Smooth muscle cell of the brain vasculature (primary cell): Measurements from ENCODE around the gene SF3B6.
"Not testable (repeated sequence)": the region's sequence is repeated elsewhere in the genome, so short reads cannot be mapped to it uniquely, and the experiment has no call there.

Source experiments
- DNase-seq: peaks from one replicate; pipeline ENCODE4 v3.0.0-alpha.2; 2012; ENCODE audit warnings: low read depth, low spot score

Gene SF3B6

DNA sequence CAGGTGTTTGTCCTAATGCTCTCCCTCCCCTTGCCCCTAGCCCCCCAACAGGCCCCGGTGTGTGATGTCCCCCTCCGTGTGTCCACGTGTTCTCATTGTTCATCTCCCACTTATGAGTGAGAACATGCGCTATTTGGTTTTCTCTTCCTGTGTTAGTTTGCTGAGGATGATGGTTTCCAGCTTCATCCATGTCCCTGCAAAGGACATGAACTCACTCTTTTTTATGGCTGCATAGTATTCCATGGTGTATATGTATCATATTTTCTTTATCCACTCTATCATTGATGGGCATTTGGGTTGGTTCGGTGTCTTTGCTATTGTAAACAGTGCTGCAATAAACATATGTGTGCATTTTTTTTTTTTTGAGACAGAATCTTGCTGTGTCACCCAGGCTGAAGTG lies 17.1 kb upstream of the SF3B6 start:
- not testable (repeated sequence) for DNase-seq

DNA sequence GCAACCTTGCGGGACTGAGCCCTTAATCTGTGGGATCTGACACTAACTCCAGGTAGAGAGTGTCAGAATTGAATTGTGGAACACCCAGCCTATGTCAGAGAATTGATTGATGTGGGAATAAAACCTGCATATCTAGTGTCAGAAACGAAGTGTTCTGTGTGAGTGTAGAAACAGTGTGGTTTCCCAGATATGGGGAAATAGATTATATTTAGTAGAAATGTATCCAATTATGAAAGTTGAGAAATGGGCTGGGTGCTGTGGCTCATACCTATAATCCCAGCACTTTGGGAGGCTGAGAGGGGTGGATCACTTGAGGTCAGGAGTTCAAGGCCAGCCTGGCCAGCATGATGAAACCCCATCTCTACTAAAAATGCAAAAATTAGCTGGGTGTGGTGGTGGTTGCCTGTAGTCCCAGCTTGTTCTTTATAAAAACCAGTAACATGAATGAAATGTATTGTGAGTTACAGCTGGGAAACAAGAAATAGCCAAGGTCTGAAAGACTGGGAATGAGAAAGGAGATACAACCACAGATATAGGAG lies 12.8 kb upstream of the SF3B6 start:
- no peak for DNase-seq

DNA sequence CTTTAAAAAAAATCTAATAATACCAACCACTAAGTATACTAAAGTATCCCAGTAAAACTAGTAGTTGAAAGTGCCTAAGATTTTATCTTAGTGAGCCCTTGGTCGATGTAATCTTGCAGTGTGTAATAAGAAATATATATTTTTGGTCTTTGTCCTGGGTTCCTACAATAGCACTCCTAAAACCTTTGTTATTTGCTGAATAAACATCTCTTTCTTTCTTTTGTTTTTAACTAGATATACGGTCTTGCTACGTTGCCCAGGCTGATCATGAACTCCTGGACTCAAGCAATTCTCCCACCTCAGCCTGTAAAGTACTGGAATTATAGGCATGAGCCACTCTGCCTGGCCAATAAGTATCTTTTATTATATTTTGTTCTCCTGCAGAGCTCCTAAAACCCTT lies 10.9 kb upstream of the SF3B6 start:
- DNase-seq: no peak

DNA sequence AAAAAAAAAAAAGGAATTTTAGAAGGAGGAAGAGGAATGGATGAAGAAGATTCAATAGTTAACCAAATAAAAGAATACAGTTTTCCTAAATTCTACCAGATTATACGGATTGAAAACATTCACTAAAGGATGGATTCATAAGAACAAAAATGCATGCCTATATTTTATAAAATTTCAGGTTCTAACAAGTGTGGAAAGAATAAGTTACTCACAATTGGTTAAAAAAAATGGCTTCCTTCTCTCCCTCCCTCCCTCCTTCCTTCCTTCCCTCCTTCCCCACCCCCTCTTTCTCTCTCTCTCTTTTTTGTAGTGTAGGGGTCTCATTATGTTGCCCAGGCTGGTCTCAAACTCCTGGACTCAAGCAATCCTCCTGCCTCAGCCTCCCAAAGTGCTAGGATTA lies 10.1 kb upstream of the SF3B6 start:
- DNase-seq: no peak

DNA sequence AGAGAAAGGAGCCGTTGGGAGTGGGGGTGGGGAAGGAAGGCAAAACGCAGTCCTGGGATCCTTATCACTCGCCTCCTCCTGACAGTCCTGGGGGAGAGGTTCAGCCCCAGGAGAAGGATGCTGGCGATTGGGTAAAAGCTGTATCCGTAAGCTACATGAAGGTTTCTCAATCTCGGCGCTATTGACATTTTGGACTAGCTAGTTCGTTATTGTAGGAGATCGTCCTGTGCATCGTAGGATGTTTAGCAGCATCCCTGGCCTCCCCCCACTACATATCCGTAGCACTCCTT lies 9.0 kb upstream of the SF3B6 start:
- no peak for DNase-seq

DNA sequence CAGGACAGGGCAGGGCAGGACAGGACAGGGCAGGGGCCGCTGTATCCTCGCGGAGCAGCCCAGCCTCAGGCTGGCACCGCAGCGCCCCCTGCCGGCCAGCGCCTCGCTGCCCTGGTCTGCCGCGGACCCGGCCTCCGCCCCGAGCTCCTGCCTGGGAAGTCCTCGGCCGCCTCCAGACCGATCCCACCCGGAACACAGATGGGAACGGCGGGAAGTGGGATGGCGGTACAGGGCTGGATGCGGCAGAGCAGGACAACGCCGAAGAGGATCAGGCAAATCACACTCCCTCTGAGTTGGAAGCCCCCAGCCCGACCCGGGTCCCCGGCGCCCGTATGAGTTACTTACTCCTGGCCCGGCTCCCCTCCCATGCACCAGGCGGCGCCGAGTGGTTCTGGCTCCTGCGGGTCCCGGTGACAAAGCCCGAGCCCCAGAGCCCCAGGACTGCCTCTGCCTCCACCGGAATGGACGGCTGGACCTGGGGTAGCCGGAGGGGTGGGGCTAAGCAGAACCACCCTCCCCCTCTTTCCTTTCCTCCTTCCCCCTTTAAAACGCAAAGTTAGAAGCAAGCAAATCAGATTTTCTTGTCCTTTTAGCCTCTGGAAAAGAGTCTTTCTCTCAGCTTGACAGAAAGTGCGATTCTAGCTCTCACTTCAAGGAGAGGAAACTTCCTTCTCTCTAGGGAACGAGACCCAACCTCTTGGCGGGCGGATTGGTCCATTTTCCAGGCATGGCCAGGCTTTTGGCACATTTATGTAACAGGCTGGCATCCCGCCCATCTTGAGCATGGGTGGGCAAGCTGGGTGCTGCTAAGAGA lies 8.5 kb upstream of the SF3B6 start, which contains the start of gene TP53I3:
TSS of gene TP53I3 (minus strand) at position 449 of the 814 bp plus-strand sequence. CDS start 508 bp downstream, outside the sequence.
- peak; percentile 83 for DNase-seq

DNA sequence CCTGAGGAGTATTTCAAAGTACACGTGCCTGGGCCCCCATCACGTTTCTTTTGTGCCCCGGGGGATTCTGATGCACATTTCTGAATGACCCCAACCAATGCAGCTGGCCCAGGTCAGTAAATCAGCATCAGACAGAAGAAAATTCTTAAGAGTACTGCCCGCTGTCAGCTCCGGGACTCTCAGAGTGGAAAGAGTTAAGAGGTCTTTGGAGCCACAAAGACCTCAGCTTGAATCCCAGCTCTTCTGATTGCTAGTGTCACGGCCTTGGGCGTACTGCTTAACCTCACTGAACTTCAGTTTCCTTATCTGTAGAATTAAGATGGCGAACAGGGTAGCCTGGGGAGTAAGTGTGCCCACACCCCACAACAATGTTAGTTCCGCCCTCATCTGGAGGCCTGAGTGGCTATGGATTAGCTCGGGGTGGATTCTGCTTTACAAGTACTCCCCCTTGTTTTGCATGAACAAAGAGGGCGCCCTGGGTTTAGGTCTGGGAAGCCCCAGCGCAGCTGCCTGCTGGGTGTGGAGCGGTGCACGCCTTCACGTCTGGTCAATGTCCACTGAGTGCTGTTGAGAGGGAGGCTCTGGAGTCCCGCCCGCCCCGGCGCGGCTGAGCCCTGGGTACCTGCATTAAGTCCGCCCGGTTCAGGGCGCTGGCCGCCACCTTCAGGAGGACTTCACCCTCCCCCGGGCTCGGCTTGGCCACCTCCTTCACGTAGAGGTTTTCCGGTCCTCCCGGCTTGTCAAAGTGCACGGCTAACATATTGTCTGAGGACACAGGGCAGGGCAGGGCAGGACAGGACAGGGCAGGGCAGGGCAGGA lies 7.7 kb upstream of the SF3B6 start:
- peak; percentile 65 for DNase-seq

DNA sequence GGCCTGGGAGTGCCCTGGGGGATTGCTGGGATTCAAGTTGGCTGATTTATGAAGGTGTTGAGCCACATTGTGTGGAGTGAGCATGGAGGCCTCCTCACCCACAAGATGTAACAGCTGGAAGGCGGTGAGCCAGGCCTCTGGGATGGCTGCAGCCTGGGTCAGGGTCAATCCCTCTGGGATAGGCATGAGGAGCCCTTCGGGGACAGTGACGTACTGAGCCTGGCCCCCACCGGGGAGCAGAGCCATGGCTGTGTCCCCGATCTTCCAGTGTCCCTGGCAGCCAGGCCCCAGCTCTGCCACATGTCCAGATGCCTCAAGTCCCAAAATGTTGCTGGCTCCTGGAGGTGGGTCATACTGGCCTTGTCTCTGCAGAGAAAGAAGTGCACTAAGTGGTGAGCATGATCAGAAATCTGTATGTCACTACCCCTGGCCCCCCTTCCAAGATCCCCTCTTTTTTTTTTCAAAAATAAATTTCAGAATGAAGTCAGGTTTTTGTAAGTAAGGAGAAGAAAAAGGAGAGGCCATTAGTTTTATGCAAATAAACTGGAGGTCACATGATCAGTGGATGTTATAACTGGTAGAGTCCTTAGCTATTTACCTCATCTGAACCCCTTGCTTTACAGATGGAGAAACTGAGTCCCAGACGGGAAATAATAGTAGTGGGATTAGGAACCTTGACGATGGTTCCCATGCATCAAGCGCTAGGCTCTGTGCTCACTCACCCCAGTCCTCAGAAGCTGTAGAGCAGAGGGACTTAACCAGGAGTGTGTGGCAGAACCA lies 6.9 kb upstream of the SF3B6 start:
- no peak for DNase-seq

DNA sequence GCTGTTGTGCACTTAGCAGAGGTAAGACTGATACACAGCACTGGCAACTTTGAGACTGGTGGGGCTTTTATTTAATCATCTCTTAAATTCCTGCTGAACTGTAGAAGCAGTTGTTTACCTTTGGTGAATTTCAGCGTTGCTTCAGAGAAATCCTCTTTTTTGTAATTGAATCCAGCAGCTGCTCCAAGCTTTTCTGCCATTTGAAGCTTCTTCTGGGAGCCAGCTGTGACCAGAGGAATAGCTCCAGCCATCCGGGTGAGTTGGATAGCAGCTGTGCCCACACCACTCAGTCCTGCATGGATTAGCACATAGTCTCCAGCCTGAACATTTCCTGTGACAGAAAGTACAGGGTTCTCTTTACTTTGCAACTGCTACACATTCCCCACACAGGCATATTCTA lies 4.6 kb upstream of the SF3B6 start:
- DNase-seq: no peak

DNA sequence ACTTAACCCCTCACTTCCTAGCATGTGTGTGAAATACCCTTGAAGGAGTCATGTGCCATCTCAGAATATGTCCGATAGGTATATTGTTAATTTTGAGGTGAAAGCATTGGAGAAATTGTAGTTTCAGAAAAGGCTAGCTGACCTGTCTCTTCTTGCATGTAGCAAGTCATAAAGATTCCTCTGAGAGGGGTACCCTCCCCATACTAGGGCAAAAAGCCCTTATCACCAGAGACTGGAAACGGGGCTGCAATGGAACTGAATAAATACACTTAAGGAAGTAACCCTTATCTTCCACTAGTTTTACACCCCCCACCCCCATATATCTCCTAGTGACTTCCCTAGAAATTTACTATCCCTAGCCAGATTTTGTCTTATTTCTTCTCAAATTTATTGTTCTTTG lies 1.8 kb upstream of the SF3B6 start:
- DNase-seq: no peak

DNA sequence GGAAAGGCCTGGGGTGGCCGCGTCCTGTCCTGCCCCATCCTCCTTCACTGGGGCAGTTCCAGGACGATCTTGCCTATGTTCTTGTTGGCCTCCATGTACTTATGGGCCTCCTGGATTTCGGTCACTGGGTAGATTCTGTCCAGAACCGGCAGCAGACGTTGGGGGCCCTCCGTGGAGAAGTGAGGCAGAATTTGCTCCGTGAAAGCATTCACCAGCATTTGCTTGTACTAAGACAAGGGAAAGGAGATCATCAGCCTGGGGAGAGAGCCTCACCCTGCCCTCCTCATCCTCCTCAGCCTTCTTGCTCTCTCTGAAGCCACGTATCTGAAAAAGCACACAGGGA lies 1.4 kb upstream of the SF3B6 start:
- DNase-seq: no peak

DNA sequence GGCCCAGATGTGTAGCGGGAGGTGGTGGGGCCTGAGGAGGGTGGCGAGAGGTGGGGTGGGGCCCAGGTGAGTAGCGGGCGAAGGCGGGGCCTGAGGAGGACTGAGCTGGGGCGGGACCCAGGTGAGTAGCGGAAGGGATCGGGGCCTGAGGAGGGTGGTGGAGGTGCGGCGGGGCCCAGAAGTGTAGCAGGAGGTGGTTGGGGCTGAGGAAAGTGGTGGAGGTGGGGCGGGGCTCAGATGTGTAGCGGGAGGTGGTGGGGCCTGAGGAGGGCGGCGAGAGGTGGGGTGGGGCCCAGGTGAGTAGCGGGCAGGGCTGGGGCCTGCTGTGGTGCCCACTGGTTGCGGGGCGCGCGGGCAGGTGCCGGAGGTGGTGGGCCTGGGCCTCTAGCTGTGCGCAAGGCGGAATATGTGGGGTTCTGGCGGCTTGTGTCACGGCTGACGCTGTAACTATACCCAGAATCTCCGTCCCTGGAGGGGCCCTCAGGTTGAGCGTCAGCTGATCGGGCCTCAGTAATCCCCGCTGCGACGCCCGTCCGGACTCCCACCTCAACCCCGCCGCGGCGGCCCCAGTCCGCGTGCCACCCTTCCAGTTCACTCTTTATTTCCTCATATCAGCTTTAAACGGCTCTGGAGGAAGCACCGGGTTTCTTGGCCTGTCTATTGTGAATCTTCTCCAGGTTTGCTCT lies 866 bp upstream of the SF3B6 start:
- DNase-seq: no peak

DNA sequence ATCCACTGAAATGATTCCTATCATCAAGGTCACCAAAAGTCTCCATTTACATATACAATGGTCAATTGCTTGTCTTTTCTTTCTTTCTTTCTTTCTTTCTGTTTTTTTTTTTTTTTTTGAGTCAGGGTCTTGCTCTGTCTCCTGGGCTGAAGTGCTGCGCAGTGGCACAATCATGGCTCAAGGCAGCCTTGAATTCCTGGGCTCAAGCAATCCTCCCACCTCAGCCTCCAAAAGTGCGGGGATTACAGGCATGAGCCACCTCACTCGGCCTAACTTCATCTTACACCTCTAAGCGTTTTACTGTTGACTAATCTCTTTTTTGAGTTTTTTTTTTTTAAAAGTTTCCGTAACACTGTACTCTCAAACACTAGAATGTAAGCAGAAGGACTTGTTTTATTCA lies 867 bp downstream of the SF3B6 start:
- DNase-seq: no peak

DNA sequence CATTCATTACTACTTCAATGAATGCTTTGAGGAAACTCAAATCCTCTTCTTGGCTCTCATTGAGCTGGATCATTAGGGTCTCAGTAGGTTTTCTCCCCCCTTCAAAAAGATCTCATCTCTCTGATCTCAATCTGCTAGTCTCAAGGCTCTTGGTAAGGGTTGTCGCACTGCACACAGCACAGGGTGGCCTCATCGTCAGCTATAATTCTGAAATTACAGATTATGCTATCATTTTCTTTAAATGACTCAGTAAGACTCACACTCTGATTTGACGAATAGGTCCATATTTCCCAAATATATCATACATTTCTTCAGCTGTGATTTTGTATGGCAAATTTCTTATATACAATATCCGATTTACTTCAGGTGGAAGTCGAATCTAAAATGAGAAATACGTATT lies 2.3 kb downstream of the SF3B6 start:
- no peak for DNase-seq

DNA sequence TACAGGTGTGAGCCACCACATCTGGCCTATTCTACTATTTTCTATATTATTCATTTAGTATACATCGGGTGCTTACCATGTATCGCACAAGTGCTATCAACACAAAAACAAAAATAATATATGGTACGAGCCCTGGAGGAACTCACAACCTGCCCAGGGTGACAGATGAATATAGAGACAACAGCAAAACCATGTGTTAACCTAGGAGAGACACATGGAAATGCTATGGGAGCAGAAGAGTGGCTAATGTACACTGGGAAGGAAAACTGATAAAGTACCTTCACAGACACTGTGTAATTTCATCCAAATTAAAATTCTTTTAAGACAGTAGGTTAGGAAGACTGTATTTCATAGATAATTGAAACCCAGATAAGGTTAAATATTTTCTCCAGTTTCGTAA lies 3.9 kb downstream of the SF3B6 start:
- no peak for DNase-seq

DNA sequence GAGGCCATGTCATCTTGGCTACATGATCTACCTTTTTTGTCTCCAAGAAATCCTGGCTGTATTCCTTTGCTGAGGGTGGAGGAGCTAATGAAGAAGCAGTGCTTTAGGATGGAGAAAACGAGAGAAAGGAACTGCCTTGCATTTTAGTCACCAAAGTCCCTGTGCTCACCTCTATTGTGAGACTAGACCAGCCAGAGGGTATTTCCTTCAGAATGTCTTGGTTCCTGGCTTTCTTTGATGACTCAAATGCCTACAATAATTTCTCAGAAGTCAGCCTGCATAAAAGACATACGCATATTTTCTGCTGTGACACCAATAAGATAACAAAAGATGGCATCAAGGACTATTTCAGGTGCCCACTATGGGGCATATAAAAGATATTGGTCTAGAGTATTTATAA lies 10.8 kb downstream of the SF3B6 start:
- no peak for DNase-seq

DNA sequence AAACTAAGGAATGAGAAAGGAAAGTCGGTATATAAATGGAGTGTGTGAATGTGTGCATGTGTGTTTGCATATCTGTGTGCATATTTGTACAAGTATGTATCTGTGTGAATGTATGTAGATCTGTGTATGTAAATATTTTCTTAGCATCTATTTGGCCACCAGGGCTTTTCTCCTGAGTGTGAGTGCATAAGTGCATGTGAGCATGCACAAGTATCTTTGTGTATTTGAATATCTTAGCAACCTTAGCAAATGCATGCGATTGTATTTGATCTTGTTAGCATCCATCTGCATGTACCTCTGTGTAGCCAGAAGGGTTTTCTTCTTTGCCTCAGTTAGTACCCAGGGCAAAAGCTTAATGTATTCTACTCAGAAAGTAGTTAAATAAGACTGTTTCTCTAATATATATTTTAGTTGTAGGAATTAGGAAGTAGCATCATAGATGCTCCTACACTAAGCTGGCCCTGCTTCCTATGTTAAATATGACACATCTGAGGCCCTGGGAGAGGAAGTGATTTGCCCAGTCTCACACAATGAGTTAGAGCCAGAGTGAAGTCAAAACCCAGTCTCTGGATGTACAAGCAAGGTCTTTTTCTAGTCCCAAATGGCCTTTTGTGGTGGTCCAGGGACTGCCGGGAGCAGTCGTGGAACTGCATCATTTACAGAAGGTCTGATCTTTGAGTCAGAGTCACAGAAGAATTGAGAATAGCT lies 17.4 kb downstream of the SF3B6 start:
- DNase-seq: no peak

DNA sequence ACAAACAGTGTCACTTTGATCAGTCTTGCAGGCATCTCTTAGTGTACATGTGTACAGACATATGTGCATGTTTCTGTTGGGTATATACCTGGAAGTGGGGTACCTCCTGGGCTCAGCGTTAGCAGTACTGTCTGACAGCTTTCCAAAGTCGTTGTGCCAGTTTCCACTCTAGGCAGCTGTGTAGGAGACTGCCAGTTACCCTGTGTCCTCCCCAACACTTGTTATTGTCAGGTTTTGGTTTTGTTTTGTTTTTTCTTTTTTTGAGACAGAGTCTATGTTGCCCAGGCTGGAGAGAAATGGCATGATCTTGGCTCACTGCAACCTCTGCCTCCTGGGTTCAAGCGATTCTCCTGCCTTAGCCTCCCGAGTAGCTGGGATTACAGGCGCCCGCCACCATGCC lies 20.4 kb downstream of the SF3B6 start:
- DNase-seq: no peak

DNA sequence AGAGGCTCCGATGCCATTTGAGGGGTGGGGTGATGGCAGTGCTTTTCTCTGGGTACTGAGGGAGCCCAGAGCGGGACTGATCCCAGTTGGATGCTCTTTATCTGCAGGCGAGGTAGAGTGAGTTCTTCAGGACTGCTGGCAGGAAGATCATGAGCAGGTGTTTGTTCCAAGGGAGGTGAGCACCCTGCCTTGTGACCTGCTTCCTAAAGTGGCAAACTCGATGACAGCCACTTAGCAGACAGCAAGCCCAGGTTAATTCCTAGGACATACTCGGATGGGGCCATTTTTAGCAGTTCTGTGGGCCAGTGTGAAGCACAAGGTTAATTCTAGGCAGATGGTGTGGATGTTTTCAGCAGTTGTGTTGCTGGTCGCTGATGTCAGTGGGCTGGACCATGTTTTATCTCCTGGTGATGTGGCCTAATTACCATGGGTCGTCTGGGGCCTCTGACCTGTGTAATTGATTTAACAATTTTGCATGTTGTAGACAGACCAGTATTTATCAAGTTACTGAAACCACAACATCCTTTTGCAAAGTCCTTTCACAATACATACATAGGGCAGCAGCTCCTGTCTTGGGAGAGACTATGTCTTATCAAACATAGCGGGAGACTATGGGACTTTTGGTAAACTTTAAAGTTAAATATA lies 21.6 kb downstream of the SF3B6 start:
- no peak for DNase-seq

DNA sequence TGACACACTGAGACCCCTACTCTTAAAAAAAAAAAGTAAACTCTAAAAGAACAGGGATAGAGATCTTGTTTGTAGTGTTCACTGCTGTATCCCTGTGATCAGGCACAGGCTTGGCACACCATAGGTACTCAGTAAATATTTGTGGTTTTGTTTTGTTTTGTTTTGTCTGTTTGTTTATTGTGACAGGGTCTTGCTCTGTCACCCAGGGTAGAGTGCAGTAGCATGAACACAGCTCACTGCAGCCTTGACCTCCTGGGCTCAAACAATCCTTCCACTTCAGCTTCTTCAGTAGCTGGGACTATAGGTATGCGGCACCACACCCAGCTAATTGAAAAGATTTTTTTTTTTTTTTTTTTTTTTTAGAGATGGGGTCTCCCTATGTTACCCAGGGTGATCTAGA lies 23.2 kb downstream of the SF3B6 start:
- no peak for DNase-seq

DNA sequence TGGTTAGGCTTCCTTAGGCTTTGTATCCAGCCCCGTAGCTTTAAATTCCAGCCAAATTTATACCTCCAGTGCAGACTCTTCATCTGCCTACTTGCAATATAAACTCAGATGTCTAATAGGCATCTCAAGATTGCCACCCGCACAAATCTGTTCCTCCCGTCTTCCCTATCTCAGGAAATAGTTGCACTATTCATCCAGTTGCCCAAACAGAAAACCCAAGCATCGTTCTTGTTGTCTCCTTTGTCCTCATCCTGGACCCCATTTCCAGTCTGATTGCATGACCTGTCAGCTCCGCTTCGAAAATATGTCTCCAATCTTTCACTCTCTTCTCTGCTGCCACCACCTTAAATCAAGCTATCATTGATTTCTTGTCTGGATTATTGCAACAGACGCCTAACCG lies 24.3 kb downstream of the SF3B6 start:
- DNase-seq: no peak
